Erythroblast (primary cell): ENCODE measurements around the gene ARHGAP8.

ENCODE experiments used
- GATA1 ChIP-seq: IDR thresholded peaks from 2 replicates; pipeline ENCODE4 v1.6.1; 2011; ENCODE audit warnings: low read depth, mild to moderate bottlenecking, control low read depth, low read length, moderate library complexity
- POLR2A ChIP-seq: IDR thresholded peaks from 2 replicates; pipeline ENCODE4 v1.6.1; 2011; ENCODE audit warnings: mild to moderate bottlenecking, low read length

GRCh38 chr22:44821741-44822475, 69.5 kb downstream of the ARHGAP8 start:
- TF ChIP-seq POLR2A (no peak), GATA1 (no peak)
